AG20443 (cell line): ENCODE data around the gene TBX4.

Experiments
- DNase-seq: peaks from one replicate; pipeline ENCODE4 v3.0.0; 2012; ENCODE audit warnings: low spot score, mixed read lengths

The TBX4 gene

DNA sequence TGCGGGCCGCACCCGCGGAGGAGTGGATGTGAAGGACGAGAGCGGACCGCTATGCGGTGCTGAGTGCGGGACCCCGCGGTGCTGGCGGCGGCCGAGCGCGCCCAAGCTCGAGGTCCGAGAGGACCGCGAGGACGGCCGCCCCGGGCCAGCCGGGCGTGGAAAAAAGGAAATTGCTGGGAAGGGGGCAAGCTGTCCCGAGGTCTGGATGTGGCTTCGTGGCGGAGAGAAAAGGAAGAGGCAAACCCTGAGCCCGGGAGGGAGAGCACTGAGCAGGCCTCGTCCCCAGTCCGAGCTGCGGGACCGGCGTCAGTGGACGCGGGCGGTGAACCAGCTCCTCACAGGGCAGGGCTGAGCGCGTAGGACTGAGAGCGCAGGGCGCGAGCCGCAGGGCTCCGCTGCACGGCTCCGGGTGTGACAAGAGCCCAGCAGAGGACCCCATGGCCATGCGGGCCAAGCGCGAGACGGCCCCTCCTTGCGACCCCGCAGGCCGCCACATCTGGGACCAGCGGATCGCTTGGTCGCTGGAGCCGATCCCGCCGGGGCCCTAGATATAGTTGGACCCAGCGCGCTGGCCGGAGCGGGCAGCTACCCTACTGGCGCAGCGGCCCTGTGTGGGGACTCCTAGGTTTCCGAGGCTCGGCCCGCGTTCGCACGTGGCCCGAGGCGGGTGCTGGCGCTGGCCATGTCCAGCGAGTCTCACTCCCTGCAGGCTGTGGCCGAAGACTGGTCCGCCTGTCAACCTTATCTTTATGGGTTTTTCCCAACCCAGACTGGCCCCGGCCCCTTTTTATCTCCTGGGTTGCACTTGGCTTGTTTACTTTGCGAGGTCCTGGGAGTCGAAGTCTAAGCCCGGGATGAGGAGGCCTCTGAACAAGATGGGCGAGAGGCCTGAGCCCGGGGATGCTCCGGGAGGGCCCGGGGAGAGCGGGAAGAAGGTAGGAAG, 2.4 kb downstream of the TBX4 start:
- no peak for DNase-seq

DNA sequence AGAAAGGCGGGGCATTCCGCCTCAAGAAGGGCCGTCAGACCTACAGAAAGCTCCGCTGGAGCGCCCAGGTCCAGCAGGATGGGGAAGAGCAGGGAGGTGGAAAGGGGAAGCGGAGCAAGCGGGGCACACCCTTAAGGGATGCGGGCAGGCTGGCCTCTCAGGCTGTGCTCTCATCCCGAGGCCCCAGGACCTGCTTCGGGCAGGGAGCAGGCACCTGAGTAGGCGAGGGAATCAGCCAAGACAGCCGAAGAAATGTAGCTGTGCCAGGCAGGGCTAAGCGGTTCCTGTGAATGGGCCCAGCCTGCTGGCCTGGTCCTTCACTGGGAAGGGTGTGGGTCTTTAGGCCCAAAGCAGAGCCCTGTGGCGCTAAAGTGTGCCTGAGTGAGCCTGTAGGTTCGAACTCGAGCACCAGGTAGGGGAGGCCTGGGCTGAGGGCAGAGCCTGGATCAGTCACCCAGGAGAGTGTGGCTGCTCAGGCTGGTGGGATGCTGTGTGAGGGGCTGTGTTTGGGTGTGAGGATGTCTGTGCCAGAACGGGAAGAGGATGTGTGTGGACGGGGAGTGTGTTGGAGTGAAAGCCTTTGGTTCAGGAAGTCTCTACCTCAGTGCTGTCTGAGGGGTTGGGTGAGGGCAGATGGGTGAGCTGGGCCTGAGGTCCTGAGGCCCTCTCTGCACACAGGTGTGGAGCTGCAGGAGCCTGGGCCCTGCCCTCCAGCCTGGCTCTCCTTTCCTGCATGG, 3.3 kb downstream of the TBX4 start:
- no peak for DNase-seq

DNA sequence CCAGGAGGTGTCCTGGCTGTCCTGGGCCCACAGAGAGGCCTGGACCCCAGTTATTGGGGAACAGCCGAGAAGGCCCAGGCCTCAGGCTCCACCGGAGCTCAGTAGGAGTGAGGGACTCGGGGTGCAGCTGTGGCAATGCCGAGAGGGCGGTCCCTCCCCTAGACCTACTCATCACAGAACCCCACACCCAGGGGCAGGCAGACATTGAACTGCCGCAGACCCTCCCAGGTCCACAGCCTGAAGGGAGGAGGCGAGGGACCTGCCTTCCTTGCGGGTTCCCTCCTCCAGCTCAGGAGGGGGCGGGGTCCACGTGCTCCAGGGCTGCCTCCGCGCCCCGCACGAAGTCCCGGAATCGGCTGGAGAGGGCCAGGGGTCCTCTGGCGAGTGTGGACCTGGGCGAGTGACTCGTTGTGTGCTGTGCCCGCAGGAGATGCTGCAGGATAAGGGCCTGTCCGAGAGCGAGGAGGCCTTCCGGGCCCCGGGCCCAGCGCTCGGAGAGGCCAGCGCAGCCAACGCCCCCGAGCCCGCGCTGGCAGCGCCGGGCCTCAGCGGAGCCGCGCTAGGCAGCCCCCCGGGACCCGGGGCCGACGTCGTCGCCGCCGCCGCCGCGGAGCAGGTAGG, 3.9 kb downstream of the TBX4 start:
- DNase-seq: no peak

DNA sequence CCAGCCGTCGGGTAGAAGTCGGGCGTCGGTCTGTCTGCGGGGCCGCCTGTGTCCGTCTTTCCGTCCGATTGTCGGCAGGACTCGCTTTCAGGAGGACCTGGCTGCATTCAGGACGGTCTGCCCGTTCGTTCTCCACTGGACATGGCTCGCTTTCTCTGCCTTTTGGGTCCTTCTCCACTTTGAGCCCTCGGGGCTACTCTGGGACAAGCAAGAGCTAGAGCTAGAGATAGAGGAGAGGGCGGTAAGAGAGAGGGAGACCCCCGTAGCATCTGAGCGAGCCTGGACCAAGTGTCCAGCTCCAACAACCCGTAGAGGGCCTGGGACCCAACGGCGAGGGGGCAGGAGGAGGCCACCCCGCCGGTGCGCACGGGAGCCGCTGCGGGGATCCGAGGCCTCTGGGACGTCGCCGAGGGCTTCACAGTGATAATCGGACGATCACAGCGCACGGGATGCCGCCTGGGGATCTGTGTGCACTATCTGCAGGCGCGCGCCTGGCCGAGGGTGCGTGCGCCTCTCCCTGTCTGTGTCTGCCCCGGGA, 4.5 kb downstream of the TBX4 start:
- DNase-seq: no peak

DNA sequence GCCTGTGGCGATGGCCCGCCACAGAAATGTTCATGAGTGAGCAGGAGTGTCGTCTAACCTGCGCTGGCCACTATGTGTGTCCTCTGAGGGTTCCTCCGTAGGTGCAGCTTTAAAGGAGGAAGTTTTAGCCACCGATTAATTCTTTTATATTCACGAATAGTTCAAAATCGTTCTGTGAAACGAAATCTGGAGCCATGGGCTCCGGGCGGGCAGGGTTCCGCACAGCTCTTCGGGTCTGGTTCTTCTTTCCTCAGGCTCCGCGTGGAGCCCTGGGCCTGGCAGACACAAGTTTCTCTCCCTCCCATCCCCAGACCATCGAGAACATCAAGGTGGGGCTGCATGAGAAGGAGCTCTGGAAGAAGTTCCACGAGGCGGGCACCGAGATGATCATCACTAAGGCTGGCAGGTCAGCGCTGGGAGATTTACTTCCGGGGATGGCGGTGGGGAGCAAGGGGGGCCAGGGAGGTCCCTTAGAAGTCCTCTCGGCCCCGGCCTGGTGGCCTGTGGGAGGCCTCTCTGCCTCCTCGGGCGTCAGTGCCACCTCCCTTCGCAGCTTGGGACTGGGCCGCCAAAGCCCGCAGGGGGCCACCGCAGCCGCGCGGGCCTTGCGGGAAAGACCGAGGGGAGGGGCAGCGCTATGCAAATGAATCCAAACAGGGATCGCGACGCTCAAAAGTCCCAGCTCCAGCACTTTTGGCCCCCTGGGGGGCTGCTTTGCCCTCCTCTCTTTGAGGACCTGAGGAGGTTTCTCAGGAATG, 5.2 kb downstream of the TBX4 start:
- DNase-seq: no peak

DNA sequence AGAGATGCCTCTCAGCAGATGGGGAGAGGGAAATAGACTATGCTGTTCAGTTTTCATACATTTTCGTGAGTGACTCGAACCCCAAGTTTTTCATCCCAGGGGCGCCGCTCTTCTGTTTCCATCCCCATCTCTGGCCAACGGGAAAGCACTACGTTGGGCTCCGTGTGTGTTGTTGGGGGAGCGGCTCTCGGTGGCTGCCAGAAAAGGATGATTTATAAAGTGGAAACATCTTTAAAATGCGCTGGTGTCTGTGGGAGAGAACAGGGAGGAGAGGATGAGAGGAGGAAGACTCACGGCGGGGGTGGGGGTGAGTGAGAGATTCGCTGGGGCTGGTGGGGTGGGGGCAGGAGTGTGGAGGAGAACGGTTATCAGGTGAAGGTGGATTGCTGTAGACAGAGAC, 5.8 kb downstream of the TBX4 start:
- no peak for DNase-seq

DNA sequence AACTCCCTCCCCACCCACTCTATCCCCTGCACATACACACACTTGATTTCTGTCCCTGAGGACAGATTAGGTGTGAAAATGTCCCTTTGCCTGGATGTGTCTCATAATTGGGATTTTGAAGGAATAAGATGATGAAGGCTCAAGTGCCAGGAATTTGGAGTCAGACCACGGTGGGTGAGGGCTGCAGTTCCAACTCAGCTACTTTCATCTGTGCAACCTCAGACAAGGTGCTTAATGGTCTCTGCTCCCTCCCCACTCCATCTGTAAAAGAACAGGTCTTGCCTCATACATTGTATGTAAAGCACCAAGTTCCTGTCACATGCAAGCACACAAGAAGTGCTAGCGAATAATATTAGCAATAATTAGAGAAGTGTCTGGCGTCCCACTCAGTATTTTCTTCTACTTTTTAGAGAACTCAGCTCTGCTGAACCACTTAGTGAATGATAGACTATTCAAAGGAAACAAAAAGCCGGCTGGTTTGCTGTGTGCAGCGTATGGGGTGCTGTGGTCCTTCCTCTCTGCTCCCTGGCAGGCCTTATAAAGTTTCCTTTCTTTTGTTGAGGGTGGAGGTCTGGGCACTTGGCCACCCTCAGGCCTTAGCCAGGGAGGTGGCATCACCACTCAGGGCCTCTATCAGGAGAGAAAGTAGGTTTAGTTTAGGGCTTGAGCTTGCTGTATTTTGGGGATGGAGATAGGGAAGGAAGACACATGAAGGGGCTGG, 6.4 kb downstream of the TBX4 start:
- DNase-seq: no peak

DNA sequence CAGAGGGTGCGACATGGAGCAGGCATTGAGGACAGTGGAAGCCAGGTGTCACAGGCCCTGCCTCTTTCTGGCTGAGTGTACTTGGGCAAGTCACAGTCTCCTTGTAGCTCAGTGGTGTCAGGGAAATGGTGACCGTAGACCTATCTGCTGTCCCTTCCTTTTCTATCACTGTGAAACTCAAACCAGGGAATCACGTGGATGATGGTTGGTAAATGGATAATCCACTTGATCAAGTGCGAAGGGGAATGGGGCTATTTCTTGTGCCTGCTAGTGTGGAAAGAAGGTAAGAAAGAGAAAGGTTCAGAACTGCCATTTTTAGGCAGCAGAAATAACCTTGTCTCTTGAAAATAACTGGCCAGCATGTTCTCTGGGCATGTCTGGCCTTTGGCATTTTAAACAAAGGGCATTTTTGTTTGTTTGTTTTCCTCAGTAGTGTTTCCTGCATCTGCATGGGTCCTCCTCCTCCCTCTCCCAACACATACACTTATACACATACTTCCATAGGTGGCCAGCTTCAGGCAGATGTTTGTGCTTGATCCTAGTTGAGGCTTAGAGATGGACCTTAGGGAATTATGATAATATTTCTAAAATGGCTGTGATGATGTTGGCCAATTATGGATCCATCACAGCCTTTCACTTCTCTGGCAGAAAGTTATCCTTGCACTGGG, 7.1 kb downstream of the TBX4 start:
- DNase-seq: no peak

DNA sequence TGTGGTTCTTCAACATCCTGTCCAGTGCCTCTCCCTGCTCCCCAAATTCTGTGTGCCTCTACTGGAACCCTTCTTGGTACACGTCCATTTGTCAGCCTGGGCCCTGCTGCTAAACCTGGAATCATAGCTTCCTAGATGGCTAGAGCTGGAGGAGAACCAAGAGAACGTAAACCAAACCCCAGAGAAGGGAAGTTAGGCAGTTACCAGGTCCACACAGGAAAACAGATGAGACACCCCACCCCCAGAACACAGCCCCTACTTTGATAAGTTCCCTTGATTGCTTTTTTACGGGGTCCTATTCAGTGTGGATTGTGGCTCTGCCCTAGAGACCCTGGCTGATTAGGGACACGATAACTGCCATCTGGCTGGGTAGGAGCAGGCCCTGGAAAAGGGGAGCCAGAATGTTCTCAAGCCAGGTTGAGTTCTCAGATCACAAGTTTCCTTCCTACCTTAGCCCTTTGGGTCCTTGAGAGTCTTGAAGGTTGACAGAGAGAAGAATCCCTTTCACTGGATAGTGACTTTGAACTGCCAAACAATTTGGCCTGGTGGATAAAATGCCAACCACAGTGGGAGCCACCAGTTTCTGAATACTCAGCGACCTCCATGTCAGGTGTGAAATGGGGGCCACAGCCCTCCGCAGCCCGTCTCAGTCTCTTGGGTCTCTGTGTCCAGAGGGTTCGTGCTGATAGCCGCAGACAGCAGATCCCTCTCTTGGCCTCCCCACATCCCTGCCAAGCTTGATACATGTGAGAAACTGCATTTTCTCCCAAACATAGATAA, 7.9 kb downstream of the TBX4 start:
- no peak for DNase-seq

DNA sequence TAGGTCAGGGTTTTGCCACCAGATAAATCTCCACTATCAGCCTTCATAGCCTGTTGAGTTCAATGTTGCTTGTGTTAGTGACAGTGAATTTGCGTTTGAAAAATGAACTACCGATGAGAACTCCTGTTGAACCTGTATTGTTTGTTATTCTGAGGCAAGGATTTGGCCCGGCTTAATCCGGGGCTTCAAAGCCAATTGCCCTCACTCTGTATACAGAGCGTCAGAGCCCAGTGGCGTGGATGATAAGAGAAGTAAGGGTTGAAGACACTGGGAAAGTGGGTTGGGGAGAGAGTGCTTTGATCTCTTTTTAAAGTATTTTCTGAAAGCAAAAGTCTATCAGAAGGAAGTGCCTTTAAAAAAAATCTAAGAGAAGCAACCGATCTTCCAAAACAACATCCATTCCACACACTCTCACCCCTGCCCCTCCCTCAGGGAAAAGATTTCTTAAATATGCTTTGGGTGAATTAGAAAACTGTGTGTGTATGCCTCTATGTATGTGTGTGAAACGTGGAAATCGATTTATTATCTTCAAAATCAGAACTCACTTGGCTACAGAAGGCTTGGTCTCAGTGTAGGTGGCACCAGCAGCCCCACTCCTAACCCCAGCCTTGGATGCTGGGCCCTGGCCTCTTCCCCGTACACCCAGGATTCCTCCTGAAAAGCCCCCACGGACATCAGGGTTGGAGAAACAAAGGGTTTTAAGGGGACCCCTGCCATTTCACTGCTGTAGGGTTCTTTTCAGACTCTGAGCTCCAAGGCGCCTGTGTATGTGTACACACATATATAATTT, 8.8 kb downstream of the TBX4 start:
- no peak for DNase-seq

DNA sequence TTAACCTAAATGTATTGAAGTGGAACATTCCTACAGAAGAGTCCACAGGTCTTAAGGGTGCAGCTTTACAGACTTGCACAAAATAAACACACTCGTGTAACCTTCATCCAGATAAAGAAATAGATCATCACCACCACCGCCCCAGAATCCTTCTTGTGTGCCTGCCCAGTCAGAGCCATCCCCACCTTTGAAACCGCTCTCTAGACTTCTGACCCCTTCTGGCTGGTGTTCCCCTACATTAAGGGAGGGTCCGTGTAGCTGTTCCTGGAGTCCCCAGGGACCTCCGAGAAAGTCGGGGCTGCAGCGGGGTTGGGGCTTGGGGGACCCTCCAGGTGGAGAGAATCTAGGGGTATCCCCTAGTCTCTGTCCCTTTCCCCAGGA, 9.4 kb downstream of the TBX4 start:
- no peak for DNase-seq

DNA sequence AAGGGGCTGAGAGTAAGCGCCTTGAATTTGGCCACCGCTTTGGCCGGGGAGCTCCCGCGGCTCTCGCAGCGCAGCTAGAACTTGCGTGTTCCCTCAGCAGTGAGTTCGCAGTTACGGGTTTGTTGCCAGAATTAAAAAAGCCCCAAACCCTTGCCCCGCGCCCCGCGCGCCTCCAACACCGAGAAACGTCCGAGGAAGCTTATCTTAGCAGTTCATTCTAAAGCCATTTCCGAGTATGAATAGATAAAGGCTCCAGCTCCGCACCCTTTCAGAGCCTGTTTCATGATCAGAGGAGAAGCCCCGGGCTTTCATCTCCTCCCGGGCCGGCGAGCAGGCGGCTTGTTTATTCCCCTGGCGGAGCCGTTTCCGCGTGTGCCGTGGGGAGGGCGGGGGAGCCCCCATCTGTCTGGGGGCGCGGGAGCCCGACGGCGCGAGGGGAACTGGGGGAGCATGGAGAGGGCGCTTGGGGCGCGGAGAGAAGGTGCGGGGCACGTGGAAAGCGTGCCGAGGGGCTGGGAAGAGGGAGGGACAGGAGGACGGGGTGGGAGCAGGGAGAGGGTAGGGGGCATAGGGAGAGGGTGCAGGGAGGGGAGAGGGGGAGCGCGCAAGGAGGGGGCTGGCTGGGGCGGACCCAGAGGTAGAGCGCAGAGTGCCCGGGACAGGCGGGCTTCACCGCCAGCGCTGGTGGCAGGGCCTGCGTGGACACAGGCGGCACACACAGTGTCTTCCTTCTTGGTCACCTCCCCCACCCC, 9.9 kb downstream of the TBX4 start:
- DNase-seq: peak; percentile 52

DNA sequence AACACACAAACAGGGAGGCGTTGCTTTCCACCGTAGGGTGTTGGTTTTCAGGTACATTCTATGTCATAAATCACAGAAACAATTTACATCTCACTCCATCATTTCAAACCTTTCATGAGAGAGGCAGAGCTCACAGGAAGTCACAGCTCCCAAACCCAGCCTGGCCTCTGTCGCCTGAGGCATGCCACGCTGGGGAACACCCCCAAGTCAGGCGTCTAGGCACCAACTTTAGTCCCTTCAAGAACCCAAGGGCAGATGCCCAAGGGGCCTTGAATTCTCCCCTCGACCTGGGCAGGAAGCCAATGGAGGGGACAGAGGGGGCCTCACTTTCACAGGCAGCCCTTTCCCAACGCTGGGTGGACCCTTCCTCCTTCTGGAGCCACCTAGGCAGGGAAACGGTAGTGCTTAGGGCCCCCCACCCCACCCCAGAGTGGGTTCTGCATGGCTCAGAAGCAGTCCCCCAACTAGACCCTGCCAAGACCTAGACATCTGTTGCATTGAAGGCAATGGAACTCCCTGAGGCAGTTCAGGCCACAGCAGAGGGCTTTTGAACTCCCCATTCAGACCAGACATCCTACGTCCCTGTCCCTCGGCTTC, 10.6 kb downstream of the TBX4 start:
- DNase-seq: no peak

DNA sequence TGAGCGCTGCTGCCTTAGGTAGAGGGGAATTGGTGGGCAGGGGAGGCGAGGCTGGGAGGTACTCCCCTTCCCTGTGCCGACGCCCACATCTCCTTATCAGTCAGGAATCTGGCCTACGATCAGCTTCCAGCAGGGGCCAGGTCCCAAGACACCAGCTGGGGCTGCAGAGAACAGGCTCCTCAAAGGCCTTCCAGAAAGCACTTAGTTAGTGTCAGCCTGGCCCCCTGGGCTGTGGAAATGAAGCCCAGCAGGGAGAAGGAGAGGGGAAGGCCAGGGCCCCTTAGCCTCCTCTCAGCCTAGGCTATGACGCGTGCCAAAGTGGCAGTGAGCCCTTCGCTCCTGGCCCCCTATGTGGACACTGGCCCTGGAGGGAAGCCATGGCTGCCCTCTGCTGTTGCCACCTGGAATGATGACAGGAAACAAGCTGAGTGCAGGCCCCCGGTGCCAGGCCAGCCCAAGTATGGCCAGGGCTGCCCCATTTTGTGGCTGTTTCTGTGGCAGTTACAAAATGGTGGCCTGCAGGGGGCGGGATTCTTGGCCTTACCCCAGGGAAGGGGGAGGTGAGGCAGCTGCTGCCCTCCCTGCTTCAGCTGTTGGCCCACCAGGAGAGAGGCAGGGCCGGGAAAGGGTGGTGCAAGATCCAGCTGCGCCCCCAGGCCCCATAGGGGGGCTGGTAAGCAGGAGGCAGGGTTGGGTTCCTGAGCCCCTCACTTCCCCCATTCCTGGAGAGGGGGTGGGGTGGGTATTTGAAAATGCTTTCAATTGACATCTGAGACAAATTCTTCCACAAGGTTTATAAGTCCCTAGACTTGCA, 11.3 kb downstream of the TBX4 start:
- no peak for DNase-seq

DNA sequence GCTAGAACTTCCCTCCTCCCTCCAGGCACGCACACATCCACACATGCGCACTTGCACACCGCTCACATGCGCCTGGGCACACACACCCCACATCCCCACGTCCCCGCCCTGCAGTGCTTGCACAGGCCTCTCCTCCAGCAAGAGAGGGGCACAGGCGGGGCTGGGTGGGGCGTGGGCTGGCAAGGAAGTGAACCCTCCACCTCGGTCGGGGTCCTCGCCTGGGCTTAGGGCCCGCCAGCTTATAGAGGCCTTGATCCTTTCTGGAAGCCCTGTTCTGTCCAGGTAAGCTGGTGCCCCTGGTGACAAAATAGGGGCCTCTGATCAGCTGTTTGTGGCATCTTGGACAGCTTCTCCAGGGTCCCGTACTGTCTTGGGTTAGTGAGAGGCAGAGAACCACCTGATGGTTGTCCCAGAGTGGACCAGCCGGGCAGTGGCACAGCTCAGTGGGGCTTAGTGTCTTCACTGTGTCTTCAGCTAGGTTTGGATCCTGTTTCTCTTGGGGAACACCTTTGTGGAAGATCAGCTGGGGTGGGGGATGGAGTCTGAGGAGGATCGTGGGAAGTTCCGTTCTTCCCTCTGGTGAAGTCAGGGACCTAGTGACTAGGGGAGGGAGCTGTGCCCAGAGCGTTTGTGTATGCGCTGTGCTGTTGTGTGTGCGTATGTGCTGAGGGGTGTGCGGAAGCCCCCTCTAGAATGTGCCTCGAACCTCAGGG, 12.1 kb downstream of the TBX4 start:
- no peak for DNase-seq

DNA sequence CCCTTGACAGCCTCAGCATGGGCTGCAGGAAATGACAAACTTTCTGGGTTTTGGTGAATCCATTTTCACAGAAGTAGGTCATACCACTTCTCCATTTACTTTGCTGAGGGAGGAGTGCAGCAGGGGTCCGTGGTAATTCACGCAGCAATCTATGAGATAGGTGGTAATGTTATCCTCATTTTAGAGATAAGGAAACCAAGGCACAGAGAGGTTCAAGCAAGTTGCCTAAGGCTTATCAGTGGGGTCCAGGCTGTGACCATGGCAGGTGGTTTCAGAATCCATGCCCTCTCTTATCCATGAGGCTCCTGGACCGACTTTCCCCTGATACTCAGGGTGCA, 12.6 kb downstream of the TBX4 start:
- DNase-seq: no peak
